Muscle of back (tissue), 11 donors: ENCODE results near the gene ZDHHC9. TPM values are rescaled to one million over a fixed set of nuclear protein-coding genes. Genes with fewer than 3 reads are reported as not detected.
A peak's percentile ranks its signal among the peaks of the same experiment; 100 is the strongest.

Experiments
- DNase-seq, 3 donors: peaks; one replicate each; pipeline versions ENCODE4 v3.0.0 to v3.0.0-alpha.2; 2013
- polyA plus RNA-seq, 10 donors: library from polyadenylated mRNA; unstranded; fragments of 120-200 nt; gene quantifications; one replicate each; pipeline ENCODE4 v1.2.1, GENCODE V29; 2013; ENCODE audit not compliant: insufficient read length in 10 of 10

The ZDHHC9 gene
- polyA plus RNA-seq, 10 donors = 30.1 to 39.0 (median 35.0) TPM

DNA sequence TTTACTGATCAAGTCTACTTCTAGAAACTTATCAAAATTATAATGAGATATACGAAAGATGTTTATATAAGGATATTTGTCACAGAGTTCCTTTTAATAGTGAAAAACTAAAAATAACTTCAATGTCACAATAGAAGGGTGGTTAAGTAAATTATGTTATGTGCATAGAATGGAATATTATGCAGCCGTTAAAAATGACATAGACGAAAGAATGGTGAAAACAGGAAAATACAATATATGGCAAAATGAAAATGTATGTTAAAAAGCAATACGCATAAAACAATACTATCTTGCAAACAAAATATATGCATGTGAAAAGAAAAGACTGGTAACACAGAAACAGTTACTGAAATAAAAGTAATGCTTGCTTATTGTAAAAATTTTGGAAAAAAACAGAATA lies 19.1 kb downstream of the ZDHHC9 start:
- no peak for DNase-seq

DNA sequence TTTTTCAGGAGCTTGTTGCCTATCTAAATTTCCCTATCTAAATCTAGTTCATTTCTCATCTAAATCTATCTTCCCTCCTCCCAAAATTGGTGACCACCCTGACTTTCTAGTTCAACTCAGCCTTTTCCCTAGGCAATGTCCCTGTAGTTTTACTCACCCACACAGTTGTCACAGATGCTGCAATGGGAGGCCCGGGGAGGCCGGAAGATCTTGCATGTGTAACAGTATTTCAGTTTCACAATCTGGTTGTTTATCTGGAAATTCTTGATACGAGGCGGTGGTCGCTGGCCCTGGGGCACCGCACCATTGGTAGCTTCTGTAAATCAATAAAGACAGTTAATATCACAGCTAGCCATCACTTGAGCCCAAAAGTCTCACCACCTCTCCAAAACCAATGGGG lies 20.2 kb downstream of the ZDHHC9 start:
- no peak for DNase-seq

DNA sequence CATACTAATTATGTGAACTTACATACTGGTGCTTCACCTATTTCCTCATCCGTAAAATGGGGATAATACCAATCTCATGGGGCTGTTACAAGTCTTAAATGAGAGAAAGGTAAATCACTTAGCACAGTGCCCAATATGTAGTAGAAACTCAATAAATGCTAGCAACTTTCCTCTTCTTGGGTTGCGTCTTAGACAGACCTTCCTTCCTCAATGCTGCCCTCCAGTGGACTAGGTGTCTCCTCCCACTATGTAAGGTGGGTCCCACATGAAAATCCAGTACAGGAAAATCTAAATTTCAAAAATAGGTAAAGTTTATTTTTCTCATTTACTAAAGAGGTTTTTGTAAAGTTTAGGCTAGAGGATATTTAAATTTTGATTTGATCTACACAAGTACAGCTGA lies 20.6 kb downstream of the ZDHHC9 start:
- peak in 2 of 3 donors; percentile 25 to 46 for DNase-seq

DNA sequence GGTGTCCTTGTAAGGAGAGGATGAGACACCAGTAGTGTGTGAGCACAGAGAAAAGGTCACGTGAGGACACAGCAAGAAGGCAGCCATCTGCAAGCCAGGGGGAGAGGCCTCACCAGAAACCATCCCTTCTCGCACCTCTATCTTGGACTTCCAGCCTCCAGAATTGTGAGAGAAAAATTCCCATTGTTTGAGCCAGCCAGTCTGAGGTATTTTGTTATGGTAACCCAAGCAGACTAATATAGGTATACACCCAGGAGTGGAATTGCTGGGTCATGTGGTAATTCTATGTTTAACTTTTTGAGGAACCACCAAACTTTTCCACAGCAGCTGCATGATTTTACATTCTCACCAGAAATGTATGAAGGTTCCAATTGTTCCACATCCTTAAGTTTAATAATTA lies 25.6 kb downstream of the ZDHHC9 start:
- DNase-seq = no peak

GRCh38 chrX:129813662-129814368 lies 29.9 kb downstream of the ZDHHC9 start:
- no peak for DNase-seq

DNA sequence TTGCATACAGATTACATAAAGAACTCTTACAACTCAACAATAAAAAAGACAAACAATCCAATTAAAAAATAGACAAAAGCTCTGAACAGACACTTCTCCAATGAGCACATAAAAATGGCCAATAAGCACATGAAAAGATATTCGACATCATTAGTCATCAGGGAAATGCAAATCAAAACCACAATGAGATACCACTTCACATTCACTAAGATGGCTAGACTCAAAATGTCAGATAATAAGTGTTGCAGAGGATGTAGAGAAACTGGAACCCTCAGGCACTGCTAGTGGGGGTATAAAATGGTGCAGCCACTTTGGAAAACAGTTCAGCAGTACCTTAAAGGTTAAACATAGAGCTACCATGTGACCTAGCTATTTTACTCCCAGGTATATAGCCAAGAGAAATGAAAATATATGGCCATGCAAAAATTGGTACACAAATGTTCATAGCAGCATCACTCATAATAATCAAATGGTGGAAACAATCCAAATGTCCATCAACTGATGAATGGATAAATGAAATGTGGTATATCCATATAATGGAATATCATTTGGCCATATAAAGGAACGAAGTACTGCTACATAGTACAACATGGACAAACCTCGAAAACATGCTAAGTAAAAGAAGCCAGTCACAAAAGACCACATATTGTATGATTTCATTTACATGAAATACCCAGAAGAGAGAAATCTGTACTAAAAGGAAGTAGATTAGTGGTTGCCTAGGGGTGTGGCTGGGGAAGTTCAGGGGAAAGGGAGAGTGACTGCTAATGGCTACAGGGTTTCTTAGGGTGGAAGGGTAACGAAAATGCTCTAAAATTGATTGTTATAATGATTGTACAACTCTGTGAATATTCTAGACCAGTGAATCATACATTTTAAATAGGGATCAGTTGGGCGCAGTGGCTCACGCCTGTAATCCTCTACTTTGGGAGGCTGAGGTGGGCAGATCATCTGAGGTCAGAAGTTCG lies 34.6 kb downstream of the ZDHHC9 start:
- no peak for DNase-seq

- DNase-seq = no peak
Measured at GRCh38 chrX:129808158-129808828, 35.4 kb downstream of the ZDHHC9 start.

- no peak for DNase-seq
Measured at GRCh38 chrX:129804806-129805205, 38.9 kb downstream of the ZDHHC9 start.

- peak in 2 of 3 donors; percentile 30 to 52 for DNase-seq
Measured at GRCh38 chrX:129802863-129803262, 40.8 kb downstream of the ZDHHC9 start.

DNA sequence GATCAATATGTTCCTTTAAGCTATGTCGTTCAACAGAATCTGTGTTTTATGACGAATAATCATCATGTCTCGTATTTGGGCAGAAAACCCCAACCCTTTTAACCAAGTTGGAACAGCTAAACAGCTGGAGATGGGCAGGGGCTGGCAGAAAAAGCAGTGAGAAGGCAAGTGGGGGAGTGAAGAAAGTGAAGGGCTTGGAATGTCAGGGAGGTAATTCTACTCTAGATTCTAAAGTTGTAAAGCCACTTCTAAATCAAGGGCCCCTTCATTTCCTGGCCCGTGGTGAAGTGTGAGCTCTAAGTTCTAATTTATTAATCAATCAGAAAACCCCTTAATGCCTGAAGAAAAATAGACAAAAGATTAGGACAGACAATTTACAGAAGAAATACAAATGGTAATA lies 43.5 kb downstream of the ZDHHC9 start:
- DNase-seq = no peak

DNA sequence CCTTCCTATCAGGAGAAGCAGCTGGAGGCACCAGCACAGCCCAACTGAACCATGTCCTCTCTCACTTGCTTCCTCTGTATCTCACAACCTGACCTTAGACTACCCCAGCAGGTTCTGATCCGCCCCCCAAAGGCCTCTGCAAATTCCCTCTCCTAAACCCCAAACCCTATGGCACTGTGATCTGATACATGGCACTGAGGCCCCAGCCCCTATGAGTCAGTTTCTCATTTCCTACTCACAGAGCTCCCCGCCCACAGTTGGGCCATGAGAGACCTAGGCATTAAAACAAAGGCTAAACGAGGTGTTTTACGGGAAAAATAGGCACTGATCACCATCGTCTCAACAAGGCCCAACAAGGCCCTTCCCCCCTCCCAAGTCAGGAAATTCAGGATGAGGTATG lies 44.8 kb downstream of the ZDHHC9 start:
- no peak for DNase-seq

DNA sequence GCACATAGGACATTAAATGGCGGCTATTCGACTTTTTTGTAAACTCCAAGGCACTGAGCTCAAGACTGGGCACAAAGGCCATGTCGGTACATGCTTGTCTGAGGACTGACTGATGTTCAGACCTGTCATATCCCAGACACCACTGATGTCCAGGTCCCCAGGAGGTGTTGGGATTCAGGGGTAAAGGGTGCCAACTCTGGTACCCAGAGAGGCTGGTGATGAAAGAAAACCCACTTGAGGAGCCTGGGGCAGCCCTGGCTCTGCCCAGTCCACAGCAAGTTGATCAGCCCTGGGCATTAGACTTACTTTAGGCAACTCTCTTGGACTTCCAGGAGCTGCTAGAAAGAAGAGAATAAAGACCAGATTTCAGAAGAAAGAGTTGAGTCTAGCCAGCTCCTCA lies 45.2 kb downstream of the ZDHHC9 start:
- no peak for DNase-seq

DNA sequence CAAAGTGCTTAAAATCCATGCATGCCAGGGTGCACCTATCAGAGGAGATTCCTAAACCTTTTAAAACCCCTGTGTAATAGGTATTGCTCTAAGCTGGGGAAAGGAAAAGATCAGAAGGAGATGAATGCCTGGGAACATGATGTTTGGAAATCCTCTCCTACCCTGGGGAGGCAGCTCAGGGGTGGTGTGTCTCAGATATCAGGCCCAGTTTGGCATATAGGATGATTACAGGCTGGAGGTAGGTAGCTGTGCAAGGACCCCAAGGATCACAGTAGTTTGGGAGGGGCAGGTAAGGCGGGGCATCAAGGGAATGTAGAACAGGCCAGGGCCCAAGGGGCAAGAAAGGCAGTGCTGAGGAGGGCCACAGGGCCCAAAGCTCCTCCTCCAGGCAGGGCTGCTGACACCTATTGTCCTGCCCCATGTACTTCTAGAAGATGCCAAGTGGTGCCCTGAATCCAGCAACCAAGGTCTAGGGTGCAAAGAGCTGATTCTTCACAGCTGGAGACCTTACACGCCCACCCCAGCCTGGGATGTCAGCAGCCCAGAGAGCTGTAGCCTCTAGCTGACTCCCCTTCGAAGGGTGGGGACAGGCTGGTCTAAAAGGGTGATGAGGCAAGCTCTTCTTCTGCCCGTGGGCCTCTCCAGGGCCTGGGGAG lies 46.3 kb downstream of the ZDHHC9 start:
- DNase-seq = no peak

GRCh38 chrX:129795584-129795983 lies 48.1 kb downstream of the ZDHHC9 start:
- DNase-seq = no peak

- DNase-seq = no peak
Measured at GRCh38 chrX:129793604-129794191, 50.0 kb downstream of the ZDHHC9 start.

DNA sequence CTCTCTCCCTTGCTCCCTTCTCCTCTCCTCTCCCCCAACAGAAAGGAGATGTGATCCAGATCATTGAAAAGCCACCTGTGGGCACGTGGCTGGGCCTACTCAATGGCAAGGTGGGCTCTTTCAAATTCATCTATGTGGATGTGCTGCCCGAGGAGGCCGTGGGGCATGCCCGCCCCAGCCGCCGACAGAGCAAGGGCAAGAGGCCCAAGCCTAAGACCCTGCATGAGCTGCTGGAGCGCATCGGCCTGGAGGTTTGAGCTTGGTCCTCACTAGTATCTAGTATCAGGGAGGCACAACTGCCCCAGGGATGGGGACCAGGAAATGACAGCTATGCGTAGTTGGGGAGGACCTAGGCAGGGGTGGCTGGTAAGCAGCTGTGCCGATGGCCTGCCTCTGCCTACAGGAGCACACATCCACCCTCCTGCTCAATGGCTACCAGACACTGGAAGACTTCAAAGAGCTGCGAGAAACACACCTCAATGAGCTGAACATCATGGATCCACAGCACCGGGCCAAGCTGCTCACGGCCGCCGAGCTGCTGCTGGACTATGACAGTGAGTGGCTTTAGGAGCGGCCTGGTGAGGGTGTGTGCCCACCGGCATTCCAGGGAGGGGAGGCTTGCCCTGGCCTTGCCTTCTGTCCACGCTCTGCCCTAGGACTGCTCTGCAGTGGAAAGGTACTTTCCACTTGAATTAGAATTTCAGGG lies 50.9 kb downstream of the ZDHHC9 start:
- DNase-seq = no peak

- no peak for DNase-seq
Measured at GRCh38 chrX:129791961-129792570, 51.6 kb downstream of the ZDHHC9 start.

GRCh38 chrX:129791336-129791735 lies 52.4 kb downstream of the ZDHHC9 start:
- no peak for DNase-seq

- no peak for DNase-seq
Measured at GRCh38 chrX:129790808-129791207, 52.9 kb downstream of the ZDHHC9 start.

DNA sequence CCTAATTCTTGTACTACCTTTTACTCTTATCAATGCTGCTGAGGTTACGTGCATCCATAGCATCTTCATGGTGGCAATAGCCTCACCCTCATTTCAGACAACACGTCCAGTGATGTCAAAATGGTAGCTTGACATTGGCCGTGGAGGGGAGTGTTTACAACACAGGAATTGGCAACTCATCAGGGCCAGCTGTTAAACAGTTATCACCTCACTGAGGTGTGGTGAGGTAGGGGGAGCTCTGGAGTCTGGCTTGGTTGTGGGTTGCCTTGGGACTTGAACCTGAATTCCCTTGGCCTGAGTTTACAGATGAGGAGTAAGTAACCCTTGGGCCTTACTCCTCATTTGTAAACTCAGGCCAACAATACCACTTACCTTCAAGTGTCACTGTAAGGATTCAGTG lies 53.5 kb downstream of the ZDHHC9 start:
- DNase-seq = no peak
